Stimulated activated CD4-positive, alpha-beta T cell treated with anti-CD3 and anti-CD28 coated beads, Interleukin-2, amount 100 ng/mL, for 4 hours (primary cell): ENCODE data around the gene SNX12.

ENCODE experiments used
- DNase-seq: peaks from one replicate; pipeline ENCODE4 v3.0.0-alpha.2; 2020; ENCODE audit warnings: low read depth

Gene SNX12

DNA sequence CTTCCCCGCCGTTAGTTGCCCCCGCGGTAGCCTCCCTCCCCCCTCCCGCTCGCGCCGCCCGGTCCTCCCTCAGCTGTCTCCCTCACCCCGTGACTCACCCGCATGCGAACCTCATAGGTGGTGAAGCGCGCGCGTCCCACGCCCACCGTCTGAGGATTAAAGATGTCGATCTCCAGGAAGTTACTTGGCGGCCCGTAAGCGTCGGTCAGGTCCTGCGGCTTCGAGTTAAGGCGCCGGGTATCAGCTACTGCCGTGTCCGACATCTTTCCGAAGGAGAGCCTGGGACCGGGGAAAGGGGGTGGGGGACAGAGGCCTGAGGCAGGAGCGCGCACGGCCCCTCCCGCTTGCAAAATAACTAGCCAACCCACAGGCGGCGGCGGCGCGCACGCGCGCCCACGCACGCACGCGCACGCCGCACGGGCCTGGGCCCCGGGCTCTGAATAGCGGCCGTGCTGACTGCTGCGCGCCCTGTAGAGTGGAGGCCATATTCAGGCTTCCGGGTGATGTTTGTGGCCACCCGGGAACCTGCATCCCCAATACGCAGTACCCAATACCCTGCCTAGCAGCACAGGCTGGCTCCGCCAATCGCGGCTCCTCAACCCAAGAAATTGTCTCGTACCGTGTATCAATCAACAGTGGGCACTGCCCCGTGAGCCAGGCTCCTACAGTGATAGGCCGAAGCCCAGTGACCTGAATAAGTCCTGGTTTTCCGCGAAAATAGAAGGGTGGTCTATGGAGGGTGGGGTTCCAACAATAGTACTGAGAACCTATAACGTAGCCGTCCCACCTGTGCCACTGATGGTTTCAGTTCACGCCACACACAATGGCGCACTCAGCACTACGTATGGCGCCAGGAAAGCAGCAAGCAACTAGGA lies at the start of gene SNX12:
Gene SNX12, minus strand, starts transcription at position 291 of the 875 bp plus-strand sequence. Its CDS starts 28 bp downstream, at position 263.
- peak; percentile 83 for DNase-seq

GRCh38 chrX:71117358-71117757 lies 49.2 kb upstream of the SNX12 start:
- DNase-seq = no peak

GRCh38 chrX:71111921-71112431 lies 43.8 kb upstream of the SNX12 start:
- no peak for DNase-seq

DNA sequence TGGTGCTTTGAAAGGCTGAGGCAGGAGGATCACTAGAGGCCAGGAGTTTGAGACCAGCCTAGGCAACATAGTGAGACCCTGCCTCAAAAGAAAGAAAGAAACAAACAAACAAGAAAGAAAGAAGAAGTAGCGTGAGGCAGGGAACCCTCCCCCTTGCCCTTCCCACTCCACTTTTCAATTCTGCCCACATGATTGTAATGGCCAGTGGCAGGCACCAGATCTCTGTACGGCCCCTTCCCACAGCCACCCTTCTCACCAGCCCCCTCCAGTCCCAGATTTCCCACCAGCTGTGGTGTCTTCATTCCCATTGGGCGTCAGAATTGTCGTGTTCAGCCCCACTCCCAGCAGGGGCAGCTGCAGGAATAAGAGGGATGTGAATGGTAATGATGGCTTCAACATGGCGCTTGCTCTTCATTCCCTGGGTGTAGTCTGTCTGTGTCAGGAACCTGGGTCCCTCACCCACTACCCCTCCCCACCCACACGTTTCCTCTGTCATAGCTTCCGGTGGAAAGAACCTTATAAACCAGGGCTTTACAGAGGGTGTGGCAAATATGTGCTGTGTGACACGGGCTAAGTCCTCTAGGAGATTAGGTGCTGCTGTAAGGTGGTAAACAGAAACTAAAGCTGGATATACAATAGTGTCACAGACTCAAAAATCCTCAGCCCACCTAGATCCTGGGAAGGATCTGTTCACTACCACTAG lies 43.2 kb upstream of the SNX12 start, which contains the start of gene IL2RG:
Gene IL2RG, minus strand, starts transcription at position 437 of the 703 bp plus-strand sequence. Its CDS starts 38 bp downstream, at position 399.
- DNase-seq = peak; percentile 82

DNA sequence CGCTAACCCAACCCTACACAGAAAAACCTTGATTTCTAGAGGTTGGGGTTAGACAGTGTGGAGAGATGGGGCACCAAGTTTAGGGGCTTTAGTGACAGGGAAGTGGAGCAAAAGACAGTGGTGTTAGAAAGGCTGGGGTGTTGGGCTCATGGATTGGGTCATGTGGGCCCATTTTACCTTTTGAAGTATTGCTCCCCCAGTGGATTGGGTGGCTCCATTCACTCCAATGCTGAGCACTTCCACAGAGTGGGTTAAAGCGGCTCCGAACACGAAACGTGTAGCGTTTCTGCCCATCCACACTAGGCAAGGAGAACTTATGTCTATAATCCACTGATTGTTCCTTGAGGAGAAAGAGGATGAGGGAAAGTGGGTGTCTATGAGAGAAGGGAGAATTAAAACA lies 40.9 kb upstream of the SNX12 start:
- no peak for DNase-seq

GRCh38 chrX:71107762-71108360 lies 39.7 kb upstream of the SNX12 start:
- DNase-seq = no peak

DNA sequence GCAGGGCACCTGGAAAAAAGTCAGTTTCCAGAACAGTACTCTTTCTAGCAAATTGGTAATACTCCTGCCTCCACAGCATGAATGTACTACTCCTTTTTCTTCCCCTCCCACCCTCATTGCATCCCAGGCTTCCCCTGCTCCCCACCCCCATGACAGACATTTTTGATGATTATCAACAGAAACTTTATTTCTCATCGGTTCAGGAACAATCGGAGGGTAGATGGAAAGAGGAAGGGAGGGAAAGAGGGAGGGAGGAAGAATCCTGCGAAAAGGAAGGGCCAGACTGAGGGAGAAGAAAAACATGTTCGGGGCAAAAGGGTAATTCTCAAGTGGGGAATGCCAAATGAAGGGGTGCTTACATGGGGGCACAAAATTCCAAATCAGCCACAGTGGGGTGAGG lies 39.1 kb upstream of the SNX12 start:
- DNase-seq = no peak

DNA sequence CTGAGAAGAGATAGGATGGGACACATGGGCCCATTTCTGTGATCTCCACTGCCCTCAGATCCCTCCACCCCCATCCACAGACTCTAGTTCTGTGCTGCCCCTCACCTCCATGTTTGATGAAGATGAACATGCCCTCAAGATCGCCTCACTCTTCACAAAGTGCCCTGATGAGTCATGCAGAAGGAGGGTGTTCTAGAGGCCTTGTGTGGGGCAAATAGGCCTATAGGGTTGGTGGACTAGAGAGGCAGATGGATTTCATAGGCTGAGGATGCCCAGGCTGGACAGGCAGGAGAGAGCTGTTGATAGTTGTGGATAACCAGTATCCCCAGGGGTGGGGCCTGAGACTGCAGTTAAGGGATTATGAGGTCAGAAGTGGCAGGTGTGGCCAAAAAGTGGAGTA lies 38.3 kb upstream of the SNX12 start, which contains the start of gene CXorf65:
Gene CXorf65, minus strand, starts transcription at position 314 of the 400 bp plus-strand sequence. Its CDS starts 184 bp downstream, at position 130.
- no peak for DNase-seq

DNA sequence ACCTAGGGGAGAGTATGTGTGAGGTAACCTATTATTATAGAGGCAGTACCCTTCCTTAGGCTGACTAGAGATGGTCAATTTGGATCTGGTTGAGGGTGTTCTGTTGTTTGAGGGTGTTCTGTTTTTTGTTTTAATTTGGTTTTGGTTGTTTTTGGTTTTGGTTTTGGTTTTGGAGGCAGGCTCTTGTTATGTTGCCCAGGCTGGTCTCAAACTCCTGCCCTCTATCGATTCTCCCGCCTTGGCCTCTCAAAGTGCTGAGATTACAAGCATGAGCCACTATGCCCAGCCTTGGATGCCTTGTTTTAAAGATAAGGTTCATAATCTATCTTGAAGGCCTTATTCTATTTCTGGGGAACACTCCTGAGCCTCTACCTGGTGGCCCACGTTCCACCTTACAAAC lies 37.5 kb upstream of the SNX12 start:
- DNase-seq = no peak

DNA sequence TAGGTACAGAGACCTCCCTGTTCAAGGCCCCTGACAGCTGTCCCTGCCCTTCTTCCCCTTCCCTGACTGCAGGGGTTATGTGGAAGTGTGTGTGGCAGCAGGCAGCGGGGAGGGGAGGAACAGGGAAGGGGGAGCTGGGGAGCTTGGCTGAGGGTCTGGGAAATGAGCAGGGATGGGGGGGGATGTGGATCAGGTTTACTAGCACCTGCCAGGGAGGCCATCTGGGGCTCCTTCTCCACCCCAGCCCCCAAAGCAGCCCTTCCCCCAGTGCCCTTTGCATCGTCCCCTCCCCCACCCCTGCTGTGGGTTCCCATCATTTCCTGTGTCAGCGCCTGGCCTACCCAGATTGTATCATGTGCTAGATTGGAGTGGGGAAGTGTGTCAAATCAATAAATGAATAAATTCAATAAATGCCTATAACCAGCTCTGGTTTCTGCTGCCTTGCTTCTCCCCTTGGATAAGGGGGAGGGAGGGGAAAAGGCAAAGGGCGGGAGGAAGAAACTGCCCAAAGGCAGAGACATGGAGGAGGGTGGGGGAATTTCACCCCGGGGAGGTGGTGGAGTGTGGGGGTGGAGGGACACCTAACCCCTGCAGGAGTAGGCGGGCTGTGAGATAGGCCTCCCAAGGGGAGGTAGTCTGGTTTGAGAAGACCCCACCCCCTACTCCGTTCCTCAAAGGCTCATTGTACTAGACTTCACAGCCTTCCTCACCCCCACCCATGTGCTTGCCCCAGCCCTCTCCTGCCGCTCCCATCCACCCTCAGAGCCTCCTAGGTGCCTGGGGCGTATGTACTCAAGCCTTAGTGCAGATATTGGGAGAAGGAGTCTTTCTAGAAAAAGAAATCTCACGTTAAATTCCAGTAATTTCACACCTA lies 35.2 kb upstream of the SNX12 start:
- peak; percentile 44 for DNase-seq

DNA sequence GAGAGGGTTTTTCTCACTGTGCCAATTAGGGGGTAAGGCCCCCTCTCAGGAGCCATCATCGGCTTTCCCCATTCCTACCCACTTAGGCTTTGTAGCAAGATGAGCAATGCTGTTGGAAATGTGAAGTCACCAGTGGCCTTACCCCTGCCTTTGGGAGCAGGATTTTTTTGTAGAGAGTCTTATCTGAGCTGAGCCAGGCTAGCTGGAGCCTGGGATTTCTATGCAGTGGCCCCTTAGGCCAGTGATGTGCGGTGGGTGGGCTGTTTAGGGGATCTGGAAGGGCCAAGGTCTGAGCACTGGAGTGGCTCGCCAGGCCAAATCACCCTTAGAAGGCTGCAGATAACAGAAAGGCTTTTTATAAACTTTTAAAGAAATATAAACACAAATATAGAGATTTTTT lies 34.2 kb upstream of the SNX12 start:
- no peak for DNase-seq

DNA sequence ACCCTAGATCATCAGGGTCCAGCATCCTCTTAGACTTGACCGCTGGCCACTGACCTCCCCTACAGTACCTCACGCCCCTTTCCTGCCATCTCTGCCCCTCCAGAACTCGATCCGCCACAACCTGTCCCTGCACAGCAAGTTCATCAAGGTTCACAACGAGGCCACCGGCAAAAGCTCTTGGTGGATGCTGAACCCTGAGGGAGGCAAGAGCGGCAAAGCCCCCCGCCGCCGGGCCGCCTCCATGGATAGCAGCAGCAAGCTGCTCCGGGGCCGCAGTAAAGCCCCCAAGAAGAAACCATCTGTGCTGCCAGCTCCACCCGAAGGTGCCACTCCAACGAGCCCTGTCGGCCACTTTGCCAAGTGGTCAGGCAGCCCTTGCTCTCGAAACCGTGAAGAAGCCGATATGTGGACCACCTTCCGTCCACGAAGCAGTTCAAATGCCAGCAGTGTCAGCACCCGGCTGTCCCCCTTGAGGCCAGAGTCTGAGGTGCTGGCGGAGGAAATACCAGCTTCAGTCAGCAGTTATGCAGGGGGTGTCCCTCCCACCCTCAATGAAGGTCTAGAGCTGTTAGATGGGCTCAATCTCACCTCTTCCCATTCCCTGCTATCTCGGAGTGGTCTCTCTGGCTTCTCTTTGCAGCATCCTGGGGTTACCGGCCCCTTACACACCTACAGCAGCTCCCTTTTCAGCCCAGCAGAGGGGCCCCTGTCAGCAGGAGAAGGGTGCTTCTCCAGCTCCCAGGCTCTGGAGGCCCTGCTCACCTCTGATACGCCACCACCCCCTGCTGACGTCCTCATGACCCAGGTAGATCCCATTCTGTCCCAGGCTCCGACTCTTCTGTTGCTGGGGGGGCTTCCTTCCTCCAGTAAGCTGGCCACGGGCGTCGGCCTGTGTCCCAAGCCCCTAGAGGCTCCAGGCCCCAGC lies 32.7 kb upstream of the SNX12 start:
- DNase-seq = no peak

GRCh38 chrX:71099736-71100135 lies 31.6 kb upstream of the SNX12 start:
- no peak for DNase-seq

GRCh38 chrX:71098951-71099506 lies 30.9 kb upstream of the SNX12 start:
- DNase-seq = no peak

GRCh38 chrX:71098302-71098701 lies 30.2 kb upstream of the SNX12 start:
- peak; percentile 70 for DNase-seq

DNA sequence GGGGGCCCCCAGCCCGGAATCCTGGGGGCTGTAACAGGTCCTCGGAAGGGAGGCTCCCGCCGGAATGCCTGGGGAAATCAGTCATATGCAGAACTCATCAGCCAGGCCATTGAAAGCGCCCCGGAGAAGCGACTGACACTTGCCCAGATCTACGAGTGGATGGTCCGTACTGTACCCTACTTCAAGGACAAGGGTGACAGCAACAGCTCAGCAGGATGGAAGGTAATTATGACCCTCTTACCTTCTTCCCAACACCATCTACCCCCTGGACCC lies 28.6 kb upstream of the SNX12 start:
- DNase-seq = no peak

DNA sequence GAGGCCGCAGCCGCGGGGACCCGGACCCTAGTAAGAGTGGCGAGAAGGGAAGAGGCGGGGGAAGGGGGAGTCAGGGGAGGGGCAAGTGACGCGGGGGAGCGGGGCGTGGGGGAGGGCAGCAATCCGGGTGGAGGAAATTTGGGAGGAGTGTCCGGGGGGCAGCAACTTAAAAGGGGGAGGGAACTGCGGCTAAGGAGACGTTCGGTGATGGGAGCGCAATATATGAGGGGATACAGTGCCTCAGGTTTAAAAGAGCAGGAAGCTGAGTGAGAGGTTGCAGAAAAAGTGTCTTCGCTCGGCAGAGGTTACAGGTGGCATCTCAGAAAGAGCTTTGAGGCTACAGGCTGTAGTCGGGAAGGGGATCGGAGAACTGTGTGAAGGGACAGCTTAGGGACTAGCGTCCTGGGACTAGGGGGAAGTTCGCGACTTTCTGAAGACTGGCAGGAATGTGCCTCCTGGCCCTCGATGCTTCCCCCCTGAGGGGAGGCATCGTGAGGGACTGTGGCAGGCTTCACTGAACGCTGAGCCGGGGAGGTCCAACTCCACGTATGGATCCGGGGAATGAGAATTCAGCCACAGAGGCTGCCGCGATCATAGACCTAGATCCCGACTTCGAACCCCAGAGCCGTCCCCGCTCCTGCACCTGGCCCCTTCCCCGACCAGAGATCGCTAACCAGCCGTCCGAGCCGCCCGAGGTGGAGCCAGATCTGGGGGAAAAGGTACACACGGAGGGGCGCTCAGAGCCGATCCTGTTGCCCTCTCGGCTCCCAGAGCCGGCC lies 28.0 kb upstream of the SNX12 start:
- no peak for DNase-seq

- peak; percentile 80 for DNase-seq
These were observed 27.4 kb upstream of the SNX12 start, which contains the start of gene FOXO4 for GRCh38 chrX:71095555-71095980. Gene FOXO4, plus strand, starts transcription at chrX:71095851. Its CDS starts 678 bp downstream, at chrX:71096529.

DNA sequence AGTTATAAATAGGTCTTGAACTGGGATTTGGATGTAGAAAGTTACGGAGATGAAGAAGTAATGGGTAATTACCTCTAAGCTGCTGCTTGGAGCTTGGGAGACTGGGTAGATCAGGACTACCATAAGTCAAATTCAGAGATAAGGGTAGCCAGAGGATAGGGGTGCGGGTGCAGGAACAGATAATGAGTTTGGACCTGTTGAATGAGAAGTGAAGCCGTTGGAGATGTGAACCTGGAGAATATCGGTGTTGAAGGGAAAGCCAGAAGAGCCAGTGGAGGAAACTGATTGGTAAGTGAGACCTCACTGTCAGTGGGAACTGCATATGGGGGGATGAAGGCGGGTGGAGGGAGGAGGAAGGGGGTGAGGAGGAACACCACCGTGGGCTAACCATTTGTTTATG lies 26.9 kb upstream of the SNX12 start:
- no peak for DNase-seq
